ENCODE results near the gene LHX8.

LHX8 gene

DNA sequence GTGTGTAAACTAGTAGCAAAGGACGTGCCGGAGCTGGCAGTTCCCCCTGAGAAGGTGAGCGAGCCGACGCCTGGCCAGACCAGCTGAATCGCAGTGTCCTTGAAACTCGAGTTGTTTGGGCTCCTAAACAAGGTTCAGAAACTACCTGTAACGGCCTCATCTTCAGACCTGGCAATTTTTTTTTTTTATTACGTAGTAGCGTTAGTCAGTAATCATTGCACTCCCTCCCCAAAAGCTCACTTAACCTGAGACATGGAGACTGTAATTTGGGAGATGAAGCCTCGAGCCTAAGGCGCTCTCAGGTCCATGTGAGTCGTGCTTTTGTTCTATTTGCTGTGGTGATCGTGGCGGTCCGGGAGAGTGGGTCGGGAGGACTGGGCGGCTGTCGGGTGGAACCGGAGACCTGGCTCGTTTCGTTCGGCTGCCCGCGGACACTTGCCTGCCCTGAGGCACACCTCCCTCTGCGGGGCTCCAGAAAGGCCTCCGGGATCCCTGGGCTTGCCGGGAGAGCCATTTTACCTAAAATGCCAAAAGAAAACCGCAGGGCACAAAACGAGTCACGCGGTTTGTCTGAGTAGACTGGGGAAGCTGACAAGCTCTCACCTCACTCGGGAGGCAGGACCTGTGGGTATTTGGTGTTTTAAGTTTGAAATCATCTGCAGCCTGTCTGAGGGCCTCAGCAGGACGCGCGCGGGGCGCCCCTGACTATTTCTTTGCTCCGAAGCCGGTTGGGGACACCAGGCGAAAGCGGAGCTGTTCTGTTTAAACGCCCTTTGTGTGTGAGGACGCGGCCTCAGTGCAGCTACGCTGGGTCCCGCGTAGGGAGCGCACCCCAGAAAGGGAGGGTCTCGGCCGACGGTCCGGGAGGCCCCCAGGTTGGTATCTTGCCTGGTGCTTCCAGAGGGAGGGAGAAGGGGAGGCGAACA lies 722 bp downstream of the LHX8 start:
- Histone ChIP-seq H3K4me3 (ENCODE audit: low read depth, low read length) (no peak overlapping the region), H3K36me3 (ENCODE audit: control insufficient read depth in 2 of 2, insufficient read depth in 1 of 2, low read length in 2 of 2) (no peaks in the 10 kb centered on the region), H3K4me1 (ENCODE audit: control insufficient read depth, insufficient read depth, low read length) (no peaks in the 10 kb centered on the region), H3K9me3 (ENCODE audit: control insufficient read depth, insufficient read depth, low read depth, low read length) (no peaks in the 10 kb centered on the region), H3K27ac (ENCODE audit: extremely low read depth, low read depth, low read length) (no peak overlapping the region)
- ChIA-PET CTCF (interaction anchor here (0.6 to 1.1 kb wide), 3 partner anchors 174 to 387 kb away, joined by 3 to 5 read pairs (median 4); no protein-coding TSS in a partner anchor), POLR2A (no interaction called here)
- TF ChIP-seq ZNF146 (tag by site-specific recombination; IDR thresholded peaks at IDR 0.05) = no peak

- ChIA-PET POLR2A (no interaction called here), CTCF (interaction anchor here (0.6 to 1.1 kb wide), 6 partner anchors 43 to 386 kb away, joined by 3 to 6 read pairs (median 4); no protein-coding TSS in a partner anchor)
- H3K27ac ChIP-seq (ENCODE audit: extremely low read depth, low read depth, low read length) = no peak overlapping the region
- H3K36me3 ChIP-seq (ENCODE audit: control insufficient read depth in 2 of 2, insufficient read depth in 1 of 2, low read length in 2 of 2) = no peaks in the 10 kb centered on the region
- TF ChIP-seq ZNF48 (tag by site-specific recombination; IDR thresholded peaks at IDR 0.05) (no peak), ZNF791 (tag by site-specific recombination; IDR thresholded peaks at IDR 0.05) (no peak), ZNF654 (tag by site-specific recombination; IDR thresholded peaks at IDR 0.05; ENCODE audit: low read depth) (no peak), ZNF621 (tag by site-specific recombination; IDR thresholded peaks at IDR 0.05) (no peak), GFI1B (tag by site-specific recombination; IDR thresholded peaks at IDR 0.05) (no peak), KLF16 (tag by site-specific recombination; IDR thresholded peaks at IDR 0.05) (no peak), ZNF140 (tag by site-specific recombination; IDR thresholded peaks at IDR 0.05) (no peak), WT1 (tag by site-specific recombination; IDR thresholded peaks at IDR 0.05) (no peak), TSHZ1 (tag by site-specific recombination; IDR thresholded peaks at IDR 0.05; ENCODE audit: borderline replicate concordance) (no peak), ZNF433 (tag by site-specific recombination; IDR thresholded peaks at IDR 0.05; ENCODE audit: low read depth) (no peak), HOXC10 (CRISPR knock-in tag; IDR thresholded peaks at IDR 0.05) (no peak), PRDM4 (tag by site-specific recombination; IDR thresholded peaks at IDR 0.05) (no peak), ZNF404 (tag by site-specific recombination; IDR thresholded peaks at IDR 0.05) (no peak), GLIS2 (tag by site-specific recombination; IDR thresholded peaks at IDR 0.05) (no peak), ZFP69B (tag by site-specific recombination; IDR thresholded peaks at IDR 0.05) (no peak), HOXA7 (CRISPR knock-in tag; IDR thresholded peaks at IDR 0.05; ENCODE audit: borderline replicate concordance) (no peak), ZFP37 (tag by site-specific recombination; IDR thresholded peaks at IDR 0.05) (no peak), ZNF664 (tag by site-specific recombination; IDR thresholded peaks at IDR 0.05) (no peak)
- TF ChIP-seq, protein P1, sequence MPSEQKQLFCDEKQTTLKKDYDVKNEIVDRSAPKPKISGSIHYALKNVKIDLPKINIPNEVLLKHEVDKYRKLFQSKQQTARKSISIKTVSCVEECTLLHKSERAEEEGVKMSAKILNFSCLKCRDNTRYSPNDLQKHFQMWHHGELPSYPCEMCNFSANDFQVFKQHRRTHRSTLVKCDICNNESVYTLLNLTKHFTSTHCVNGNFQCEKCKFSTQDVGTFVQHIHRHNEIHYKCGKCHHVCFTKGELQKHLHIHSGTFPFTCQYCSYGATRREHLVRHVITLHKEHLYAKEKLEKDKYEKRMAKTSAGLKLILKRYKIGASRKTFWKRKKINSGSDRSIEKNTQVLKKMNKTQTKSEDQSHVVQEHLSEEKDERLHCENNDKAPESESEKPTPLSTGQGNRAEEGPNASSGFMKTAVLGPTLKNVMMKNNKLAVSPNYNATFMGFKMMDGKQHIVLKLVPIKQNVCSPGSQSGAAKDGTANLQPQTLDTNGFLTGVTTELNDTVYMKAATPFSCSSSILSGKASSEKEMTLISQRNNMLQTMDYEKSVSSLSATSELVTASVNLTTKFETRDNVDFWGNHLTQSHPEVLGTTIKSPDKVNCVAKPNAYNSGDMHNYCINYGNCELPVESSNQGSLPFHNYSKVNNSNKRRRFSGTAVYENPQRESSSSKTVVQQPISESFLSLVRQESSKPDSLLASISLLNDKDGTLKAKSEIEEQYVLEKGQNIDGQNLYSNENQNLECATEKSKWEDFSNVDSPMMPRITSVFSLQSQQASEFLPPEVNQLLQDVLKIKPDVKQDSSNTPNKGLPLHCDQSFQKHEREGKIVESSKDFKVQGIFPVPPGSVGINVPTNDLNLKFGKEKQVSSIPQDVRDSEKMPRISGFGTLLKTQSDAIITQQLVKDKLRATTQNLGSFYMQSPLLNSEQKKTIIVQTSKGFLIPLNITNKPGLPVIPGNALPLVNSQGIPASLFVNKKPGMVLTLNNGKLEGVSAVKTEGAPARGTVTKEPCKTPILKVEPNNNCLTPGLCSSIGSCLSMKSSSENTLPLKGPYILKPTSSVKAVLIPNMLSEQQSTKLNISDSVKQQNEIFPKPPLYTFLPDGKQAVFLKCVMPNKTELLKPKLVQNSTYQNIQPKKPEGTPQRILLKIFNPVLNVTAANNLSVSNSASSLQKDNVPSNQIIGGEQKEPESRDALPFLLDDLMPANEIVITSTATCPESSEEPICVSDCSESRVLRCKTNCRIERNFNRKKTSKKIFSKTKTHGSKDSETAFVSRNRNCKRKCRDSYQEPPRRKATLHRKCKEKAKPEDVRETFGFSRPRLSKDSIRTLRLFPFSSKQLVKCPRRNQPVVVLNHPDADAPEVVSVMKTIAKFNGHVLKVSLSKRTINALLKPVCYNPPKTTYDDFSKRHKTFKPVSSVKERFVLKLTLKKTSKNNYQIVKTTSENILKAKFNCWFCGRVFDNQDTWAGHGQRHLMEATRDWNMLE (tag by site-specific recombination; conservative IDR thresholded peaks at IDR 0.05; ENCODE audit: low read depth) = no peak
- H3K4me3 ChIP-seq (ENCODE audit: low read depth, low read length) = peak overlapping the region; percentile 46
- H3K9me3 ChIP-seq (ENCODE audit: control insufficient read depth, insufficient read depth, low read depth, low read length) = no peaks in the 10 kb centered on the region
- no peaks in the 10 kb centered on the region for H3K4me1 ChIP-seq (ENCODE audit: control insufficient read depth, insufficient read depth, low read length)
Observed at GRCh38 chr1:75135573-75136194, 1.5 kb downstream of the LHX8 start.
